C4-2B (cell line): ENCODE data around the gene KRT83.

Source experiments
- ZFX ChIP-seq: fragments of 450-650 bp; IDR thresholded peaks from 2 replicates; pipeline ENCODE4 v1.6.1; 2017
- TF ChIP-seq, protein P1 (sequence below): fragments of 450-650 bp; conservative IDR thresholded peaks from 2 replicates; pipeline ENCODE4 v1.5.1; 2017; ENCODE audit warnings: mild to moderate bottlenecking

DNA sequence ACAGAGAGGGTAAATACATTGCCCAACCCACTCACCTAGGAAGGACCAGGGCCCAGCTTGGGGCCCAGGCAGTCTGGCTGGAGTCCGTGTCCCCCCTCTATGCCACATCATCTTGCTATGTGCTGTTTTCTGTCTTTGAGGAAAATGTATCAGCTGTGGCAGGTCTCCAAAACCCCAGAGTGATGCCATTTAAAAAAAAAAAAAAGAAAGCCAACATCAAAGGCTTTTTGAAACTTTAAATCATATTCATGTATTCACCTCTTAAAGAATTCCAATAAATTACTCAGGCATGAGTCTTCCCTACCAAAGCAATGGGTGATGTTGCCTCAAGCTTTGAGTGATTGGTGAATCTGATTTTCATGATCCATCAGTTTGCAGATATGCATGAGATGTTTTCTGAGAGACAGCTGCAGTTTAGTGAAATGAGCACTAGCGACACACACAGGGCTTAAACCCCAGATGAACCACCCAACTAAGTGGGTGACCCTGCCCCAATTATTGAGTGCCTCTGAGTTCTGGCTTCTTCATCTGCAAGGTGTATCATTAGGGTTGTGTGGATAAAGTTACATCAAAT, 35.9 kb downstream of the KRT83 start:
- TF ChIP-seq, protein P1, sequence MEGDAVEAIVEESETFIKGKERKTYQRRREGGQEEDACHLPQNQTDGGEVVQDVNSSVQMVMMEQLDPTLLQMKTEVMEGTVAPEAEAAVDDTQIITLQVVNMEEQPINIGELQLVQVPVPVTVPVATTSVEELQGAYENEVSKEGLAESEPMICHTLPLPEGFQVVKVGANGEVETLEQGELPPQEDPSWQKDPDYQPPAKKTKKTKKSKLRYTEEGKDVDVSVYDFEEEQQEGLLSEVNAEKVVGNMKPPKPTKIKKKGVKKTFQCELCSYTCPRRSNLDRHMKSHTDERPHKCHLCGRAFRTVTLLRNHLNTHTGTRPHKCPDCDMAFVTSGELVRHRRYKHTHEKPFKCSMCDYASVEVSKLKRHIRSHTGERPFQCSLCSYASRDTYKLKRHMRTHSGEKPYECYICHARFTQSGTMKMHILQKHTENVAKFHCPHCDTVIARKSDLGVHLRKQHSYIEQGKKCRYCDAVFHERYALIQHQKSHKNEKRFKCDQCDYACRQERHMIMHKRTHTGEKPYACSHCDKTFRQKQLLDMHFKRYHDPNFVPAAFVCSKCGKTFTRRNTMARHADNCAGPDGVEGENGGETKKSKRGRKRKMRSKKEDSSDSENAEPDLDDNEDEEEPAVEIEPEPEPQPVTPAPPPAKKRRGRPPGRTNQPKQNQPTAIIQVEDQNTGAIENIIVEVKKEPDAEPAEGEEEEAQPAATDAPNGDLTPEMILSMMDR = no peak
- no peak for TF ChIP-seq ZFX
